MM.1S (cell line): Measurements from ENCODE around the gene HSP90AB1.

Source experiments
- EZH2 ChIP-seq: fragments of 300-600 bp; sonication (generic); optimal IDR thresholded peaks from 2 replicates; pipeline ENCODE3; 2017; ENCODE audit warnings: low read depth, mild to moderate bottlenecking, antibody characterized with exemption, low read length, mixed read lengths
- EZH2phosphoT487 ChIP-seq: fragments of 300-600 bp; sonication (generic); IDR thresholded peaks from 2 replicates; pipeline ENCODE4 v1.6.1; 2018; ENCODE audit warnings: antibody characterized with exemption, low read length
- TF ChIP-seq, protein P1 (sequence below): fragments of 300-600 bp; sonication (generic); IDR thresholded peaks from 2 replicates; pipeline ENCODE4 v1.5.1; 2016; ENCODE audit warnings: antibody characterized with exemption, low read length, mixed read lengths

DNA sequence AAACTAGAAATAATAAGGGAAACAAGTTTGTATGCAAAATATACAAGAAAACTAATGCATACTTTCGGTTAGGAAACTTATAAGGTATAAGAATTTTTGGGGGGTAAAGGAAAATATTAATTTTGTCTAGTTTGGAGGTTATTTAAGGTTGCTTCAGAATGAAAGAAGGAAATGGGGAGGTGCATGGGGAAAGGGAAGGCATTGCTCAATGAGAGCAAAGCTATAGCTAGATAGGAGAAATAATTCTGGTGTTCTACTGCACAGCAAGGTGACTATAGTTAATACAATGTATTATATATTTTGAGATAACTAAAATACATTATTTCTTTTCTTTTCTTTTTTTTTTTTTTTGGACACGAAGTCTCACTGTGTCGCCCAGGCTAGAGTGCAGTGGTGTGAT lies 35.6 kb upstream of the HSP90AB1 start:
- TF ChIP-seq EZH2 (no peak), EZH2phosphoT487 (no peak)
- TF ChIP-seq, protein P1, sequence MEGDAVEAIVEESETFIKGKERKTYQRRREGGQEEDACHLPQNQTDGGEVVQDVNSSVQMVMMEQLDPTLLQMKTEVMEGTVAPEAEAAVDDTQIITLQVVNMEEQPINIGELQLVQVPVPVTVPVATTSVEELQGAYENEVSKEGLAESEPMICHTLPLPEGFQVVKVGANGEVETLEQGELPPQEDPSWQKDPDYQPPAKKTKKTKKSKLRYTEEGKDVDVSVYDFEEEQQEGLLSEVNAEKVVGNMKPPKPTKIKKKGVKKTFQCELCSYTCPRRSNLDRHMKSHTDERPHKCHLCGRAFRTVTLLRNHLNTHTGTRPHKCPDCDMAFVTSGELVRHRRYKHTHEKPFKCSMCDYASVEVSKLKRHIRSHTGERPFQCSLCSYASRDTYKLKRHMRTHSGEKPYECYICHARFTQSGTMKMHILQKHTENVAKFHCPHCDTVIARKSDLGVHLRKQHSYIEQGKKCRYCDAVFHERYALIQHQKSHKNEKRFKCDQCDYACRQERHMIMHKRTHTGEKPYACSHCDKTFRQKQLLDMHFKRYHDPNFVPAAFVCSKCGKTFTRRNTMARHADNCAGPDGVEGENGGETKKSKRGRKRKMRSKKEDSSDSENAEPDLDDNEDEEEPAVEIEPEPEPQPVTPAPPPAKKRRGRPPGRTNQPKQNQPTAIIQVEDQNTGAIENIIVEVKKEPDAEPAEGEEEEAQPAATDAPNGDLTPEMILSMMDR: no peak
